NB4 (cell line): ENCODE results near the gene RABGGTA.
A peak's percentile ranks its signal among the peaks of the same experiment; 100 is the strongest.

ENCODE experiments used
- DNase-seq: peaks from one replicate; pipeline ENCODE4 v3.0.0; 2010; ENCODE audit warnings: low read depth
- H3K4me3 ChIP-seq: one replicate; pipeline ENCODE4 v1.5.1; 2011; ENCODE audit warnings: mild to moderate bottlenecking, low read depth, low read length, moderate library complexity
- MYC ChIP-seq: IDR thresholded peaks from 2 replicates; pipeline ENCODE4 v1.6.1; 2011; ENCODE audit warnings: low read depth, low read length
- POLR2A ChIP-seq: IDR thresholded peaks from 2 replicates; pipeline ENCODE4 v1.6.1; 2011; ENCODE audit warnings: mild to moderate bottlenecking; ENCODE audit not compliant: insufficient read length; ENCODE audit errors: extremely low read depth
- TF ChIP-seq, protein P1 (sequence below): IDR thresholded peaks from 2 replicates; pipeline ENCODE4 v1.6.1; 2011; ENCODE audit warnings: low read depth, low read length
- TF ChIP-seq, protein P2 (sequence below): IDR thresholded peaks from one replicate; pipeline ENCODE4 v1.5.1; 2012; ENCODE audit warnings: low read depth, low read length

The RABGGTA gene

DNA sequence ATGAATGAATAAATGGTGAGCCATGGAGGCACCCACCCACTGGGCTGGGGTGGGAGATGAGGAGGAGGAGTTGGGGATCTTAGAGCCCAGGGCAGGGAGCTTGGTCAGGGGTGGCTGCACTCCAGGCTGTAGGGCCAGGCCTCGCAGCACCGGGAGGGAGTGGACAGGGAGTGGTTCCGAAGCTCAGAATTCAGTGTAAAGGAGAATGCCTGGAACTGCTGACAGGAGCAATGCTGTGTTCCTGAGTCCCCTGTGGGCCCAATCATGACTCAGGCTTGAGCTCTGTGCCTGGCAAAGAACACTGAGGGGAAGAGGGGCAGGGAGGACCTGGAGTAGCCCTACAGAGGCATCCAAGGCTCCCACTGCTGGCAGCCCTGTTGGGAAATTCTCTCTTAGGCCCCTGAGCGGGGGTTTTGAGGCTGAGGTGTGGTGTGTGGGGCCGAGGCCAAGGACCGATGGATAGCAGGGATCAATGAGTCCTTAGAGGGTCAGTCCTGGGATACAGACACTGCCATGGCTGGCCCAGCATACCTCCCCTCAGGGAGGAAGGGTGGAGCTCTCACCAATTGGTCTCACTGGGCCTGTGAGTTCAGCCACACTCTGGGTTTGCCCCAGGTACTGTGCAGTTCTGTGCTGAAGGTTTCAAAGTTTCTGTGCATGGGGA is 9.5 kb upstream of the RABGGTA start:
- TF ChIP-seq, protein P1, sequence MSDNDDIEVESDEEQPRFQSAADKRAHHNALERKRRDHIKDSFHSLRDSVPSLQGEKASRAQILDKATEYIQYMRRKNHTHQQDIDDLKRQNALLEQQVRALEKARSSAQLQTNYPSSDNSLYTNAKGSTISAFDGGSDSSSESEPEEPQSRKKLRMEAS, result no peak
- no peak for TF ChIP-seq MYC
- no peak for TF ChIP-seq POLR2A
- TF ChIP-seq, protein P2, sequence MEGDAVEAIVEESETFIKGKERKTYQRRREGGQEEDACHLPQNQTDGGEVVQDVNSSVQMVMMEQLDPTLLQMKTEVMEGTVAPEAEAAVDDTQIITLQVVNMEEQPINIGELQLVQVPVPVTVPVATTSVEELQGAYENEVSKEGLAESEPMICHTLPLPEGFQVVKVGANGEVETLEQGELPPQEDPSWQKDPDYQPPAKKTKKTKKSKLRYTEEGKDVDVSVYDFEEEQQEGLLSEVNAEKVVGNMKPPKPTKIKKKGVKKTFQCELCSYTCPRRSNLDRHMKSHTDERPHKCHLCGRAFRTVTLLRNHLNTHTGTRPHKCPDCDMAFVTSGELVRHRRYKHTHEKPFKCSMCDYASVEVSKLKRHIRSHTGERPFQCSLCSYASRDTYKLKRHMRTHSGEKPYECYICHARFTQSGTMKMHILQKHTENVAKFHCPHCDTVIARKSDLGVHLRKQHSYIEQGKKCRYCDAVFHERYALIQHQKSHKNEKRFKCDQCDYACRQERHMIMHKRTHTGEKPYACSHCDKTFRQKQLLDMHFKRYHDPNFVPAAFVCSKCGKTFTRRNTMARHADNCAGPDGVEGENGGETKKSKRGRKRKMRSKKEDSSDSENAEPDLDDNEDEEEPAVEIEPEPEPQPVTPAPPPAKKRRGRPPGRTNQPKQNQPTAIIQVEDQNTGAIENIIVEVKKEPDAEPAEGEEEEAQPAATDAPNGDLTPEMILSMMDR, result no peak
- no peak overlapping the region for H3K4me3 ChIP-seq
- no peak for DNase-seq

DNA sequence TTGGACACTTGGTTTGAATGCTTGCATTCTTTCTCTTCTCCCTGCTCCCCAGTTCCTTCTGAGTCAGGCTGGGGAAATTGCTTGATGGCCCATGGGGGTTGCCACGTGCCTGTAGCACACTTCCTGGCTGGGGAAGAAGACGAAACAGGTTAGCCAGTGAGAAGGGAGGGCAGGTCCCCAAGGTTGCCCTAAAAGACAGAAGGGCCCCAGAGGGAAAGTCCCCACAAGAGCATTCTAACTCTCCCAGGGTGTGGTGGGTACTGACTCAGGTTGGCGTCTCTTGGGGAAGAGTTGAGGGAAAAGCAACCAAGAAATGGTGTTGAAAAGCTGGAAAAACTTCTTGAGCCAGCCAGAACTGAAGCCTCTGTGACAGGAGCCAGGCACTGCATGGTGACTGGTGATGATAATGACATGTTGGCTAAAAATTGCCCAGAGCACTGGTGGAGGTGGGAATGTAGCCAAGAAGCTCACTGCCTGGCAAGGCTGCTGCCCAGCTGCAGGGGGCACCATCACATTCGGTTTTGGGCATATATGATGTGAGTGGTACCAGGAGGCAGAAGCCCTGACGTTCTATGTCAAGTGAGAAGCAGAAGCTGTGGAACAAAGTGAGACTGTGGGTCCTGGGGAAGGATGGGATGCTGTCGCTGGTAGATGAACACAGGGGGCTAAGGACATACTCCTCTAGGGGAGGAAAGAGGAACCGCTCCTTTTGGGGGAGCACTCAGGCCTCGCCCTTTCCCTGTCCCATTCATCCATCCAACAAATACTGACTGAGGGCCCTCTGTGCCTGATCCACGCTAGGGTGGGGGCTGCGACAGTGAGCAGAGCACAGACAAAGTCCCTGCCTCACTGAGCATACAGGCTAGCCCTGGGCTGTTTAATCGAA is 8.1 kb upstream of the RABGGTA start:
- DNase-seq, result peak; percentile 58
- TF ChIP-seq, protein P1, result no peak
- TF ChIP-seq MYC (no peak), POLR2A (no peak)
- TF ChIP-seq, protein P2, result peak; percentile 45
- H3K4me3 ChIP-seq, result no peak overlapping the region

DNA sequence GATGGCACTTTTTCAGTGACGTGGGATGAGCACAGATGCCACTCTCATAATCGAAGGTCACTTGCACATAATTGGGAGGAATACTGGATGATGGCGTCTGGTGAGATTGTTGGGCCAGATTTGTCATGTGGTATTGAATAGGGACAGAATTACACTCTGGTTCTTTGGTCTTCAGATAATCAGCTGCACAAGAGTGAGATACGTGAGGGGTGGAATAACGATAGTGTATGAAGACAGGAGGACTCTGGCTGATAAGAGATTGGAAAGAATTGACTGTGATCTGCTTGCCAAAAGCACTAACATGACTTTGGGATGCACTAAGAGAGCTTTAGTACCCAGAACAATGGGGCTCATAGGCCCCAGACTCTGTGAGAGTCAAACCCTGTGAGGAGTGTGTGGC is 7.0 kb upstream of the RABGGTA start:
- H3K4me3 ChIP-seq, result no peak overlapping the region
- TF ChIP-seq POLR2A (no peak), MYC (no peak)
- TF ChIP-seq, protein P2, result no peak
- TF ChIP-seq, protein P1, result no peak
- DNase-seq, result no peak

DNA sequence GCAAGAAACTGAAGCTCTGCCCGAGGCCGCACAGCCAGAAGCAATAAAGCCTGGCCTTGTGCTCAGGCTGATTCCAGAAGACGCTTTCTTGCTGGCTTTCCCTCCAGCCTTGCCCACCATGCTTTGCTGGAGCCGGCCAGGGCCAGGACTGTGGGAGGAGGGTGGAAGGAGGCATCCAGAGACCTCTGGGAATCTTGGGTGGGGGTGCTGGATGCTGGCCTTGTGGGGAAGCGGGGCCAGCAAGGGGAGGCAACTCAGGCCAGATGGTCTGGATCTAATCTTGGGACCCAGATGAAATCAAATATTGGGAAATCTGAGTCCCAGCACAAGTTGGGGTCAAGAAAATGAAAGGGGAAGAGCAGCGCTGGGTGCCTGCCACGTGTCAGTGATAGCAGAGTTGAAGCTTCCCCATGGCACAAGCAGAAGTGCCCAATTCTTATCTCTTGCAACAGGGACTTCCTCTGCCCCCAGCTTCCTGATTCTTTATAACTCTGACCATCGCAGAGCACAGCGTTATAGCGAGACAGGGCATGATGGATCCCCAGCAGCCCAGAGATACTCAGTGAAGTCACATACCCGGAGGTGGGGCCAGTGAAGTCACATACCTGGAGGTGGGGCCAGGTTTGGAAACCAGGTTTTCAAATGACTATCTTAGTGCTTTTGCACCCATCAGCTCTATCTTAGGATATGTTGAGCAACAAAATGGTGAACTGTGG is 6.4 kb upstream of the RABGGTA start:
- TF ChIP-seq, protein P1, result peak; percentile 99
- TF ChIP-seq, protein P2, result no peak
- TF ChIP-seq MYC (peak; percentile 99), POLR2A (no peak)
- H3K4me3 ChIP-seq, result no peak overlapping the region
- DNase-seq, result peak; percentile 91

DNA sequence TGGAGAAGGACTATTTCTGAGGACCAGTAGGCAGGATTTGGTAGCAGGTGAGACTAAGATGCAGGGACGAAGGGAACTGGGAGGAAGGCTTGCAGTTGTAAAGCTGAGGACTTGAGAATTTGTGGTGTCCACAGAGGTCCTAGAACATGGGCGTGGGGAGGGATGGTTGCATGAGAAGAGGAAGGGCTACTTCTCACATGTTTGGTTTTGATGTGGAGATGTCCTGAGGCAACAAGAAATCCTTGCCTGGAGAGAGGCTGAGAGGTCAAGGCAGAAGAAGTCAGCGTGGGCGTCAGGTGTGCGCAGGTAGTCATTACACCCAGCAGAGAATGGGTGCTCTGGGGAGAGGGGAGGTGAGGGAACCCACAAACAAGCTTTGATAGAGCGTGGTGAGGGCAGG is 5.7 kb upstream of the RABGGTA start:
- TF ChIP-seq, protein P1, result no peak
- TF ChIP-seq POLR2A (no peak), MYC (no peak)
- TF ChIP-seq, protein P2, result no peak

More for the DNA sequence above, 5.7 kb upstream of the RABGGTA start:
- peak; percentile 16 for DNase-seq
- no peak overlapping the region for H3K4me3 ChIP-seq
